Non-pigmented ciliary epithelial cell (primary cell): Measurements from ENCODE around the gene SPSB4.
"Not testable (repeated sequence)": the region's sequence is repeated elsewhere in the genome, so short reads cannot be mapped to it uniquely, and the experiment has no call there.

ENCODE experiments used
- DNase-seq: peaks from one replicate; pipeline ENCODE4 v3.0.0-alpha.2; 2010; ENCODE audit warnings: low read depth

SPSB4 gene

DNA sequence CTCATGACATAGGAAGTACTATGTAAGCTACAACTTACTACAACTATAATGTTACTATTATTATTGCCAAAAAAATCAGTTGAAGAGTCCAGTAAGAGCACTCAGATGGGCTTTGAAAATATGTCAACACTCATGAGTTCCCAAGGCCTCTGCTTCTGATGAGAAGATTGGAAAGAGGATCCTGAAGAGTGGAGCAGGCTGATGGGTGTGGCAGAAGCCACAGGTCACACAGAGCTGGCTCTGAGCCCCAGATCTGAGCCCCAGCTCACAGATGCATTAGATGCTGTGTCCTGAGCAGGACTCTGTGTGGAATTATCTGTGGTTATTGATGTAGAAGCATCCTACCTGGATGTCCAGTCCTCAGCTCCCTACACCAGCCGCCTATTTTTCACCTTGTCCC lies 65.6 kb downstream of the SPSB4 start:
- DNase-seq = no peak

DNA sequence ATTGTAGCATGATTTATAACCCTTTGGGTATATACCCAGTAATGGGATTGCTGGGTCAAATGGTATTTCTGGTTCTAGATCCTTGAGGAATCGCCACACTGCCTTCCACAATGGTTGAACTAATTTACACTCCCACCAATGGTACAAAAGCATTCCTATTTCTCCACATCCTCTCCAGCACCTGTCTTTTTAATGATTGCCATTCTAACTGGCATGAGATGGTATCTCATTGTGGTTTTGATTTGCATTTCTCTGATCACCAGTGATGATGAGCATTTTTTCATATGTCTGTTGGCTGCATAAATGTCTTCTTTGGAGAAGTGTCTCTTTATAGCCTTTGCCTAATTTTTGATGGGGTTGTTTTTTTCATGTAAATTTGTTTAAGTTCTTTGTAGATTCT lies 66.8 kb downstream of the SPSB4 start:
- not testable (repeated sequence) for DNase-seq

DNA sequence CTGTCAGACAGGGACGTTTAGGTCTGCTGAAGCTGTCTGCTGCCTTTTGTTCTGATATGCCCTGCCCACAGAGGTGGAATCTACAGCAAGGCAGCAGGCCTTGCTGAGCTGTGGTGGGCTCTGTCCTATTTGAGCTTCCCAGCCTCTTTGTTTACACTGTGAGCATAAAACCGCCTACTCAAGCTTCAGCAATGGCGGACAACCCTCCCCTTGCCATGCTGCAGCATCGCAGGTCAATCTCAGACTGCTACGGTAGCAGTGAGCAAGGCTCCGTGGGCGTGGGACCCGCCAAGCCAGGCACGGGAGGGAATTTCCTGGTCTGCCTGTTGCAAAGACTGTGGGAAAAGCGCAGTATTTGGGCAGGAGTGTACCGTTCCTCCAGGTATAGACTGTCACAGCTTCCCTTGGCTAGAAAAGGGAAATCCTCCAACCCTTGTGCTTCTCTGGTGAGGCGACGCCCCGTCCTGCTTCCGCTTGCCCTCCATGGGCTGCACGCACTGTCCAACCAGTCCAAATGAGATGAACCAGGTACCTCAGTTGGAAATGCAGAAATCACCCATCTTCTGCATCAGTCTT lies 71.4 kb downstream of the SPSB4 start:
- no peak for DNase-seq

DNA sequence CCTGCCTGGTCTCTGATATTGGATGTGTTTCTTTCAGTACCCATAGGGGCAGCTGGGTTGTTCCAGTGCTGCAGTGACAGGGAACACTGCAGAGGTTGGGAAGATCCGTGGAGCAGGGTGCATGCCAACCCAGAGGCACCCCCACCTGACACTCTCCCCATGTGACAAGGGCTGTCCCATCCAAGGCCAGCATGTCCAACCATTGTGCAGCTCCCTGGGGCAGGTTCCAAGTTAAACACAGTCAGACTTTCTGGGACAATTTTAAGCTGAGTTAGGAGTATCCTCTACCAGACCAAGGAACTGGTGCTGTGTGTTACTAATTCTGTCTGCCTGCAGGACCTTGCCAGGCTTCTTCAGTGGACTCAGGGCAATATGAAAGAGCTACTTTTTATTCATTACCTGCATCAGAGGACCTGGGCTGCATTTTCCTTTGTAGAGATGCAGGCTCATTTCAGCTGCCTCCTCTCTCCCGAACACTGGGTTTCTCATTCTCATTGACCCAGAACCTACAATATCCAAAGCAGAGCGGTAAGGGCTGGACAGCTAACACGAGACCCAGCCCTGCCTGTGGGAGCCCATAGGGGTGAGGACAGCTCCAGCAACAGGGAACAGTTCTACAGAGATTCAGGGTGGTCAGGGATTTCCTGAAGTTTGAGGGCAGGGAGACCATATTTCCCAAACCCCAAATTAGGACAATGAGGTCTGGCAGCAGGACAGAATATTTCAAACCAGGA lies 72.7 kb downstream of the SPSB4 start:
- no peak for DNase-seq

DNA sequence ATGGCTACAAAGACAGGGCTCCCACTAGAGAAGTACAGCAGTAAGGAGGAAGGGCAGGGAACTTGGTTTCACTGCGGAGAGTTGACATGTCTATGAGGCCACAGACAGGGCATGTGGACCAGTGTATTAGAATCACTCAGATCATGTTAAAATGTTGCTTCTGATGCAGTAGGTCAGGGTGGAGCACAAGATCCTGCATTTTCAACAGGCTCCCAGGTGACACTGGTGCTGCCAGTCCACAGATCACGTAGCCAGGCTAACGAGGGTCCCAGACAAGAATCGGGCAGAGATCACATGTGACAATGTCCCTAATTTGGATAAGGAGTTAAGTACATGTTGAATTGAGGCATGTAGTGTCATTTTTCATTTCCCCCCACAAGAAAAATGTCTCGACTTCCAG lies 73.6 kb downstream of the SPSB4 start:
- no peak for DNase-seq

DNA sequence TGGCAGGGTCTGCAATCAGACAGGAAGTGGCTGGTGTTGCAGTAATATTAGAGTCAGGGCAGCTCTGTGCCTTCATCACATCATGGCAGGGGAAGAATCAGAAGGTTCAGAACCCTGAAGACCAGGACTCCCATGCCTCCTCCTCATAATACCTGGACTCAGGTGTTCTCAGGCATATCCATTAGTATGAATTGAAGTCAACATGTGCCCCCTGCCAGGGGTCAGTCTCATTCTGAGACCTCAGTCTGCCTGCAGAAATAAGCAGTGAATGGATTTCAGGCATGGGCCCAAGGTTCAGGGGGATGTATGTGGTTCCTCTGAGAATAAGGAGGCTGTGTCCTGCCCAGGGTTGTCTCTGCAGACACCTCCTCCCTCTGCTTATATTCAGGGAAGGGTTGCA lies 74.2 kb downstream of the SPSB4 start:
- no peak for DNase-seq

DNA sequence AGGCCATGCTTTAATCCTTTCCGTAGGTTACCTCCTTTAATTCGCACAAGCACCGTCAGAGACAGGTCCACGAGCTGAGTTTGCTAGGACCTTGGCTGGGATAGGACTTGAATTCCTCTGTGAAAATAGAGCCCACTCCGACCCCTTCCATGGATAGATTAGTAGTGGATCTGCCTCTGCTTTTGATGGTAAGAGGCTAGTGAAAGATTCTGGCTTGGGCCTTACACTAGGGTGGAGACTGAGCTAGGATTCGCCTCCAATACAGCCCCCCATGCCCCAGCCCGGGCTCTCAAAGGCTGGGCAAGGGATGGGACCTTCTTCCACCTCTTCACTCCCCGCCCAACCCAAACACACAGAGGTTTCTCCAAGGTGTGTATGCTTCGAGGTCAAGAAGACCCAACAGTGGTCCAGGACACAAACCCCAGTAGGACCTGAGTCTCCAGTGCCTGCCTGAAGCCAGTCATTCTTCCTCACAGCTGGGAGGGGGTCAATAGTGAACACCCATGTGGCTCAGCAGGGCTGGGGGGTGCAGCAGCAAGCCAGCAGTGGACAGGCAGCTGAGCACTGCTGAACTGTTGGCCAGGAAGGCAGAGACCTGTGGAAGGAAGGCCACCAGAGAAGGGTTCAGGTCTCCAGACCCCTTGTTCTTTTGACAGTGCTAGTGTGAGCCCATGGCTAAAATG lies 75.7 kb downstream of the SPSB4 start:
- DNase-seq = no peak

DNA sequence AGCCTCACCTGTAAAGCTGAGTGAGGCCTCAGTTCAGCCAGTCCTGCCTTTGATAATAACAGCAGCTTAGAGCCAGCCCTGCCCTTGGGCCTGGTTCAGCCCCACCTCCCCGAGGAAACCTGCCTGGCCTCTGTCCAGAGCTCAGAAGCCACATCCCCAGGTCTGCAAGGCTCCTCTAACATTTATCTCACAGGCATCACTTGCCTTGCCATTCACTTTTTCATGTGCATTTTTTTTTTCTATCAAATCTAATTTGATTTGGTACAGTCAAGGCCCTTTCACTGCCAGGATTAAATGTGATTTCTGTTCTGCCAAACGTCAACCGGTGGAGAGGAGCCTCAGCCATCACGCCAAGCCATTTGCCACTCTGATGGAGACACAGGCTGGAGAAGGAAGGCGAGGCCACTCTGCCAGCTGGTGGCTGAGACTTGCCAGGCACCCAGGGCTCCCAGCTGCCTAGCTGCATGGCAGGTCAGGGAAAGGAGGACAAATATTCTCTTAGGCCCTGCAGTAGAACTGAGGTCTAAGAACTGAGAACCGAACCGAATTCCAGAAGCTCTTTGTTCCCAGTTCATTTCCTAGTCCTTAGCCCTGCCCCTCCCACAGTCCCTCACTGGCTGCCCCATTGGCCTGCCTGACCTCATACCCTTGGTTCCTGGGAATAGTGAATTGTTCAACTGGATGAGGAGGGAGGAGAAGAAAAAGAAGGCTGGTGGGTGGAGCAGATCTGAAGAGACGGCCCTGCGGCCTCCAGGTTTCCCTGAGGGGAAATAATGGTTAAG lies 76.4 kb downstream of the SPSB4 start:
- no peak for DNase-seq

DNA sequence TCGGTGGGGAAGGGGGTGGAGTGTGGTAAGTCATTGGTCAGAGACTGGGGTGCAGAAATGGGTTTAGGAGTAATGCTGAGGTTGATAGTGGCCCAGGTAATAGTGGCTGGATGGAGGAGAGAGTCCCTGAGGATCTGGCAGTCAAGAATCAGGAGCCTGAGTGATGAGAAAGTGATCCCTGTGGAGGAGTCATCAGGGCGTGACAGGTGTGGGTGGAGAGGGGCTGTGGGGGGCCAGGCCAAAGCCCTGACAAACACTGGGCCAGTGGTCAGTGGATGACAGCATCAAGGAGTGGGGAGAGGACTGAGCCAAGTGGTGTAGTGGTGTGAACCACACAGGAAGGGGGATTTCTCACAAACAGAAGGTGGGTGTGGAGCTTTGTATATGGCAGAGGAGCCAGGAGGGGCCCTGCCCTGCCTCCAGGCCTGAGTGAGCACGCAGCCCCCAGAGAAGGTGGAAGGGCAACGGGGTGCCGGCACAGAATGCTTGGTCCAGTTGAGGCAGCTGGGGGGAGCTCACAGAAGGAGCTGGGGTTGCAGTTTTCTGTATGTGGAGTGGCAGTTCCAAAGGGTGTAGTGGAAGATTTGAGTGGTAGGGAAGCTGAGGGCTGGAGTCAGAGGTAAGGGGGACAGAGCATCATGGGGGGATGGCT lies 77.1 kb downstream of the SPSB4 start:
- DNase-seq = no peak

DNA sequence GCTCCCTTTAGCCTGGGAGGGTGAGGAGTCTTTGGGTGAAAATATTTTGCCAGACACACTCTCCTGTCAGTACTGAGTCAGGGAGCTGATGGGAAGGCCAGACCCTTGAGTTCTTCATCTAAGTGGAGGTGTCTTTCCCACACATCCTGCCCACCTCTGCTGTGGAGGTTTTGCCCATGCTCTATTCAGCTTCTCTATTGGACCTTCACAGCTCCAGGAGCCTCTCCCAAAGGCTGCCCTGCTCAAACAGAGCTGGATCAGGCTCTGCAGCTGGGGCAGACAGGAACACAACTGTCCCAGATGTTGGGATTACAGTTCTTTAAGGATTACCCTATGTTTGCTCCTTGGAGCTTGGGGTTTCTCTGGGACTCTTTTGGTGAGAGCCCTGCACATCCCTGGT lies 77.9 kb downstream of the SPSB4 start:
- no peak for DNase-seq

DNA sequence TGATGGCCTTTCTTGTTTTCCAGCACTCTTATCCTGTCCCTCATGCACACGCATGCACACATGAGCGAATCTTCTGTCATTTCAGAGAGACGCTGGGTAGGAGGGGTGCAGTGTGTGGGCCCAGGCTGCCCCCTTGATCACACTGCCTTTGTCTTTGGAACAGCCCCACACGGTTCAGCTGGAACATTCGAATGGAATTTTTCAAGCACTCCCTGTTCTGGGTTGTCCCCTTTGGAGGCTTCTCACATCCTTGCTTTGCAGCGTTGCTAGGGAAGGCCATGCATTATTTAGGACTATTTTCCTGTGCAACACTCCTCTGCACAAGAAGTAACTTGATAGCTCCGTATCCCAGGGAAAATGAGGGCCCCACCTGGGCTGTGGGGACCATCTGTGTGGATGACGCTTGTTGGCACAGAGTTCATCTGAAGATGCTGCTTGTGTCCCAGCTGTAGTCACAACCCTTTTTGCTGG lies 78.4 kb downstream of the SPSB4 start:
- no peak for DNase-seq

DNA sequence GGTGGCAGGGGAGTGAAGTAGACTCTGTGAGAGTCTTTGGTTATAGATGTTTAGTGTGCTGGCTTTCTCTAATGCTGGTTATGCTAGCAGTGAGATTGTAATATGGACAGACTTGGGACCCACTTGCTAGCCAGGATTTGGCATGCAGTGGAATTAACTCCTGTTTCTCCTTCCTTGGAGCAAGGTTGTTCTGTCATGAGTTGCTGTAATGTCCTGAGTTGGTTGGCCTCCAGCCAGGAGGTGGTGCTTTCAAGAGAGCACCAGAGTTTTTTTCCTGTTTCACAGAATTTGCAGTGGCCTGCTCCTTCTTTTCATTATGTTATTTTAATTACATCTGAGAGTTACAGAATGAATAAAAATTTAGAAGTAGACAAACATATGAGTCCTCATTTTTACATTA lies 92.4 kb downstream of the SPSB4 start:
- DNase-seq = no peak

DNA sequence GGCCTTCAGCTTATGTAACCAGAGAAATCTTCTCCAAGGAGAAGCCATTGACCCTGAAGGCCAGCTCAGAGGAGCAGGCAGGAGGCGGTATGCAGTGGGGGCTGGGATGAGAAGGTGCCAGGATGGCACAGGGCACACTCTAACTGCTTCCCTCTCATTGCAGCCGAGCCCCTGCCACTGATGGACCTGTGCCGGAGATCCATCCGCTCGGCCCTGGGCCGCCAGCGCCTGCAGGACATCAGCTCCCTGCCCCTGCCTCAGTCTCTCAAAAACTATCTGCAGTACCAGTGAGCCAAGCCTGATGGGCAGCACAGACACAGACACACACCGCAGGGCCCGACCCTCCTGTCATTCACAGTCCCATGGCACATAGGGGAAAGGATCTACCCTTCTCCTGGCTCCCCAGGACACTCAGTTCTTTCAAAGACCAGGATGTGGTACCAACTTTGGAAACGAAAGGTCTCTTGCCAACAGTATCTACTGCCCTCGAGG lies 95.9 kb downstream of the SPSB4 start:
- no peak for DNase-seq

DNA sequence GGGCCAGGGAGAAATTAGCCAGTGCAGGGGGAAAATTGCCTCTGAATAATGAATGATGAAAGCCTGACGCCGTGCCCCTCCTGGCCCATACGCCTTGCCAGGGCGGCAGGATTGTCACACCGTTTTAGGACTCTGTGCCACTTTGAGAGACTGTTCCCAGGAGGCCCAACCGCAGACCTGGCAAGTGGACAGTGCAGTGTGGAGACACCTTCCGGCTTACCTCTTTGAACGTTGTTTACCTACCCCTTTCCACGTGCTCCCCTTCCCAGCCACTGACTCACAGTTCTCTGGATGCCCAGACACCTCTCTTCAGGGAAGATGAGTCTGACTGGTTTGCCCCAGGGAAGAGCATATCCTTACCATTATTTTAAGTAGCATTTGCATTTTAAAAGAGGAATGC lies 96.5 kb downstream of the SPSB4 start:
- DNase-seq = no peak

DNA sequence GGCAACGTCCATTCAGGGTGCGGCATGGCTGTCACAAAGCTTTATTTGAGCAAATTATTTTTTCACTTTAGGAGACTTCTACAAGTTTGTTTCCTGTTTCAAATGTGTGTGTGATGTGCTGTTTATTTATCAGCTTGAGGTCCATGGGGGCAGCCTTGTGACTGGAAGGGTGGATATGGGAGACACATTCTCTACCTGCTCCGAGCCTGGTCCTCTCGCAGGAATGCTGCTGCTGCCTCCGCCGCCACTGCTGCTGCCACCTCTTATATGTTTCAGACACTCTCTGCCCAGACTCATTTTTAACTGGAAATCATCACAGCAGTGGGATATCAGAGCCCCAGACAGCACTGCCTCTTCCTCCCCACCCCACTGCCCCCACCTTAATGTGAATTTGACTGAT lies 97.0 kb downstream of the SPSB4 start:
- DNase-seq = no peak

DNA sequence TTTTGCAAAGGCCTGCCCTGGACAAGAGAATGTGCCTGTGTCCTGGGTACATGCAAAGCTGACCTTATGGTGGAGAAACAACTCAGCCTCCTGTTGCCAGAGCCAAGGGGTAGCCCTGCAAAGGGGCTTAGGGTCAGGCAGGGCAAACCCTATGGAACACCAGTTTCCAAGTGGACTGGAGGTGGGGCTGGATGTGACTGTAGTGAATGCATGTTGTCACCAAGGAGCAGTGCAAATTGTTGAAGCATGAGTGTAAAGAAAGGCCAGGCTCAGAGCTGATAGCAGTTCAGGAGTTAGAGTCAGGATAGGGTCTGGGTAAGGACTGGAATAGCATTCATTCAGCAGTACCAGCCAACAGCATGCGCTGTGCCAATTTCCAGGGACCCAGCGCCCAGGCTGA lies 97.6 kb downstream of the SPSB4 start:
- no peak for DNase-seq

DNA sequence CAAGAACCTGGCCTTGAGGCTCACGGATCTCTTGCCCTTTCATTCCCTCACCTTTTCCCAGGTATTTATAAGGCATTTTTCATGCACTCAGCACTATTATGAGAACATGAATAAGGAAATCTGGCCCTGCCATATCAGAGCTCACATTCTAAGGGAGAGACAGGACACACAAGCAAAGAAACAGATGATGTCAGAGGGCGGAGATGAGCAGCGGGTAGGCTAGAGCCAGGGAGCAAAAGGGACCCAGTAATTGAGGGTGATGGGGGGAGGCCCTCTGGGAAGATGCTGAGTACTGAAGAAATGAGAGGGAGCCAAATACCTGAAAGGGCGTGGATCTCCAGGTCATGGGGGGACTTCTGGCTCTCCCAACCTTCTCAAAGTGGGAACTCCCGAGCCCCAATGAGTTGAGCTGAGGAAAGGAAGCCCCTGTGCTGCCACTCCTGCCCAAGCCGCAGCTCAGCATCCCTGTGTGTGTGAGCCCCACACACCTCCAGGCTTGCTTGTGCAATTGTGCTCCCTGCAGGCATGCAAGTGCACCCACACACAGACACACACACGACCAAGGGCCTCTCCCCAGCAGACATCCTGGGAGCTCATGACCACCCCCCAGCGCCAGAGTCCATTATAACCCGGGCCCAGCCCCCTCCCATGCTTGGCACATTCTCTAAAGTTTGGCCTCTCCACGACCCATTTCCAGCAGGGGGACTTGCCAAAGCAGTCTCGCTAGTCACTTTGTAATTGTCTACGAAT lies 99.1 kb downstream of the SPSB4 start:
- no peak for DNase-seq

DNA sequence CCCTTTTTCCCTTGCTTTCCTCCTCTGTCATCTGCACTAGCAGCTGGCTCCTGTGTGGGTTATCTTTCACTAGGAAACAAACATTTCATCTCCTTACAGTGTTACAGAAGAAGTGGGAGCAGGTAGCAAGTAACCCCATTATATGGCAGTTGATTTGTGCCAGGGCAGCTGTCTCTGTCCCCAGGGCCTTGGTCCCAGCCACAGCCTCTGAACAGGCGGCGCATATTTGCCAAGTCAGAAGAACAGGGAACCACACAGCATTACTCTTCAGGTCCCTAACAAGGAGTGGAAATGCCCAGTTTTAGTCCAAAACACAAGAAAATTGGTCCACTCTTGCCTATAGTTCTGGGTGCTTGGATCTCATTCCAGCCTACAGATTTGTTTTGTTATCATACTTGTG lies 99.8 kb downstream of the SPSB4 start:
- DNase-seq = no peak

DNA sequence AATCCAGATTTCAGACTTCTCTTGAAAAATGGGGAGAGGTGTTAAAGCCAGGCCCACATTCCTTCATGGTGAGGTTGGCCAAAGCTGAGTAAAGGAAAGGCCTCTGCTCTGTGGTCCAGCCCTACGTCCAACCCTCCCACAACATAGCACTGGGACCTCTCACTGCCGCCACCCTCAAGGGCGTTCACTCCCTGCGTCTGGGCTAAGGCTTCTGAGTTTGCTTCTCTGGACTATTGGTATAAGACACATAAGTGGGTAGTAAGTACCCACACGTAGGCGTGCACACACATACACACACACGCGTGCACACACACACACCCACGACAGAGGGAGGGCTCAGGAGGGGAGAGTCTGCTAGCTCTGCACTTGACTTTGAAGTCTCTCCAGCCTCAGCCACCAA lies 100.3 kb downstream of the SPSB4 start:
- DNase-seq = no peak

DNA sequence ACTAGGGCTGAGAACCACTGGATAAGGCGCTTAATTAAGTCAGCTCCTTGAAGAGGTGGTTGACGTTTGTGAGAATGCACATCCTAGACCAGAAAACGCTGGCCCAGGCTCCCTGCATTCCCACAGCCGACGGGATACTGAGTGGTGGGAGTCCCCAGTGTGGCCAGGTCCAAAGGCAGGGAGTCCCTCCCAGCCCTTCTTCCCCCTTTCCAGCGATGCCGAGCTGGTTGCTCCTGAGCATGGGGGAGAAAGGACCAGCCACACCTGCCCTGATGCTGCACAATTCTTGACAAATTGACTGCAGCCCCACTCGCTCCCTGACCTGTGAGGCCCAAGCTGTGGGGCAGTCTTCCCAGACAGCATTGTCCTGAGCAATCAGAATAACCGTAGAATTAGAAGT lies 101.0 kb downstream of the SPSB4 start:
- no peak for DNase-seq
